LNCAP (cell line): Measurements from ENCODE around the gene MAPK8.

Experiments
- CTCF ChIP-seq: fragments of 450-650 bp; IDR thresholded peaks from 2 replicates; pipeline ENCODE4 v1.5.1; 2017; ENCODE audit warnings: mild to moderate bottlenecking

MAPK8 gene

GRCh38 chr10:48287417-48288391 lies 18.8 kb upstream of the MAPK8 start:
- TF ChIP-seq CTCF, result no peak

- no peak for TF ChIP-seq CTCF
These were observed 17.8 kb upstream of the MAPK8 start for GRCh38 chr10:48288661-48289060.

GRCh38 chr10:48289501-48290238 lies 16.8 kb upstream of the MAPK8 start:
- peak; percentile 87 for TF ChIP-seq CTCF

- TF ChIP-seq CTCF, result no peak
These were observed 16.2 kb upstream of the MAPK8 start for GRCh38 chr10:48290286-48290685.

- no peak for TF ChIP-seq CTCF
These were observed 15.3 kb upstream of the MAPK8 start for GRCh38 chr10:48291190-48291589.

- TF ChIP-seq CTCF, result no peak
These were observed 13.9 kb upstream of the MAPK8 start for GRCh38 chr10:48292616-48293015.

- TF ChIP-seq CTCF, result no peak
These were observed 12.0 kb upstream of the MAPK8 start for GRCh38 chr10:48294431-48294830.
